HG03565 (cell line): ENCODE results near the gene MAGEF1.

Source experiments
- ATAC-seq: cut with Tn5 transposase; IDR thresholded peaks from one replicate; pipeline ENCODE4 v1.9.1; 2021; ENCODE audit warnings: mild to moderate bottlenecking, moderate library complexity; ENCODE audit not compliant: unreplicated experiment

Gene MAGEF1, protein sequence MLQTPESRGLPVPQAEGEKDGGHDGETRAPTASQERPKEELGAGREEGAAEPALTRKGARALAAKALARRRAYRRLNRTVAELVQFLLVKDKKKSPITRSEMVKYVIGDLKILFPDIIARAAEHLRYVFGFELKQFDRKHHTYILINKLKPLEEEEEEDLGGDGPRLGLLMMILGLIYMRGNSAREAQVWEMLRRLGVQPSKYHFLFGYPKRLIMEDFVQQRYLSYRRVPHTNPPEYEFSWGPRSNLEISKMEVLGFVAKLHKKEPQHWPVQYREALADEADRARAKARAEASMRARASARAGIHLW

DNA sequence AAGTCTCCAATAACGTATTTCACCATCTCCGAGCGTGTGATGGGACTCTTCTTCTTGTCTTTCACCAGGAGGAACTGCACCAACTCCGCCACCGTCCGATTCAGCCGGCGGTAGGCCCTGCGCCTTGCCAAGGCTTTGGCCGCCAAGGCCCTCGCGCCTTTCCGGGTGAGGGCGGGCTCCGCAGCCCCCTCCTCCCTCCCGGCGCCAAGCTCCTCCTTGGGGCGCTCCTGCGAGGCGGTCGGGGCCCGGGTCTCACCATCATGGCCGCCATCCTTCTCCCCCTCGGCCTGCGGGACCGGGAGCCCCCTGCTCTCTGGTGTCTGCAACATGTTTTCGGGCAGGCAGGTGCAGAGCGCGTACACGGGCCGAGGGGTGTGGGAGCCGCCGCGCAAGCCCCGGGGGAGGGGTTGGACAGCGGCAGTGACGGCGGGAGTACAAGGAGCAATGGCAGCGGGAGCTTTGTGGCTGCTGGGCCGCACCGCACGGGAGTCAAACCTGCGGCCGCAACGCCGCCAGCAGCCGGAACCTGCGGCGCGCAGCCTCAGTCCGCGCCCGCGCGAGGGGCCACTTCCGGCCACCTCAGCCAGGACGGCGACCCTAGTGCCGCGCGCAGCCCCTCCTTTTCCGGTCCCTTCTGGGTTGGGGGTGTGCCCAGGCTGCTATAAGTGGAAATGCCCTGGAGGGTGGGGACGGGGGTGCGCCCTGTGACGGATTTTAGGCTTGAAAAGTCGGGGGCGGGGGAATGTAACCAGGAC is at the start of gene MAGEF1:
TSS of gene MAGEF1 (minus strand) at position 572 of the 755 bp plus-strand sequence. CDS start at position 329, 243 bp downstream.
- peak; percentile 63 for ATAC-seq

GRCh38 chr3:184761075-184761841 is 49.4 kb upstream of the MAGEF1 start:
- ATAC-seq = no peak

DNA sequence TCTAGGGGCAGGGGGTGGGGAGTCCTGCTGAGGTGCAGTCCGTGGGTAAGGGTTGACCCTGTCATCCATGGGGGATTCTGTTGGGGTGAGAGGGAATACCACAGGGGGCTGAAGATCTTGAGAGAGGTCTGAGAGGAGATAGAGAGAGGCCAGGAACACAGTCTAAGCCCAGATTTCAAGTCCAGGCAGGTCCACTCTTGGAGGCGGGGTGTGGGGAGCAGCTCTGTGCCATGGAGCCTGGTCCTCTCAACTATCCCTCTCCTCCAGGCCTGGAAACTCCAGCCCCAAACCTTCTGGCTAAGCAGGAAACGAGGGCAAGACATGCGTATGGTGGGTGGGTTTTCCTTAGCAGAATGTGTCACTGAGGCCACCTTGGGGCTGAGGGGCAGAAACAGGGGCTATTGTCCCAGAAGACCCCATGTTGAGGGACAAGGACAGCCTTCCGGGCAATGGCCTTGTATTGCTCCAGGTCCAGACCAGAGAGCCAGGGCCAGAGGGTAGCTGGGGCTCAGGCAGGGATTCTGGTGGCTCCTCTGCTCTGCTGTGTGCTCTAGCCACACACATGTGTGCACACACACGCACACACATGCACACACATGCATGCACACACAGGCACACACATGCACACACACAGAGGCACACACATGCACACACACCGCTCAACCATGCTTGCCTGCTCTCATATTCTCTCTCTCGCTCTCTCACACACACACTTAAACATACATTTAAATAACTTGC is 48.6 kb upstream of the MAGEF1 start:
- no peak for ATAC-seq

- ATAC-seq = no peak
Observed at GRCh38 chr3:184759666-184760200, 47.9 kb upstream of the MAGEF1 start.

- ATAC-seq = no peak
Observed at GRCh38 chr3:184758056-184758455, 46.2 kb upstream of the MAGEF1 start.

- ATAC-seq = no peak
Observed at GRCh38 chr3:184757022-184757651, 45.3 kb upstream of the MAGEF1 start.

DNA sequence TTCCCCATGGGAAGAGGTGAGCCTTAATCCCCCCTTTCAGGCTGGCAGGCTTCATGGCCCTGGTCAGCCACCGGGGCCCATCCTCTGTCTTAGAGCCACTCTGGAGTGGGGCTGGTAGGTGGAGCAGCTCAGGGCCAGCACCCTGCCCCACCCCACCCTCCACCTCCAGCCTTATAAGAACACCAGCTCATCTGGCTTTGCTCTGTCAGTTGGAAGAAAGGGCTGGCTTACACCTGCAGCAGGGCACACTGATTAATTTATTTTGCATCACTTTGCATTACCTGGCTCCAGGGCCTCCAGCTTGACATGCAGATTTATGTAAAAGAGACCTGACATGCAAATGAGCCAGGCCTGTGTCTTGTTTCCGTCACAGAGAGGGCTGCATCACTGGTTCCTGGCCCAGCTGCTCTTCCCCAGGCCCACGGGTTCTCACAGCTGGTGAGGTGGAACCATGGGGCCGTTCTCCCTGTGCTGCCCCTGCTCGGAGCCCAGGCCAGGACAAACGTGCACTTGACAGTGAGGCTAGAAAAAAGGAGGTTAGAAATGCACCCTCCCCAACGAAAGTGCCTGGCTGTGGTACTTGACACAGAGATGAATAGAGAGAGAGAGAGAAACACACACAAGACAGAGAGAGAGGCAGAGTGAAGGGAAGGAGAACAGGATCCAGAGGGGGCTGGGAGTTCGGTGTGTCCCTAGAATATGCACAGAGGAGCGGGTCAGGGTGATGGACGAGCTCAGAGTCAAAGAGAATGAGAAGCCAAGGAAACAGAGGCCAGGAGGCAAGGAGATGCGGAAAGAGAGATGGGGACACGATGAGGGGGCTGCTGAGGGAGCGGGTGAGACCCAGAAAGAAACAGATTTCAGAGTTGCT is 44.5 kb upstream of the MAGEF1 start:
- no peak for ATAC-seq

GRCh38 chr3:184755315-184755731 is 43.5 kb upstream of the MAGEF1 start:
- ATAC-seq = no peak

DNA sequence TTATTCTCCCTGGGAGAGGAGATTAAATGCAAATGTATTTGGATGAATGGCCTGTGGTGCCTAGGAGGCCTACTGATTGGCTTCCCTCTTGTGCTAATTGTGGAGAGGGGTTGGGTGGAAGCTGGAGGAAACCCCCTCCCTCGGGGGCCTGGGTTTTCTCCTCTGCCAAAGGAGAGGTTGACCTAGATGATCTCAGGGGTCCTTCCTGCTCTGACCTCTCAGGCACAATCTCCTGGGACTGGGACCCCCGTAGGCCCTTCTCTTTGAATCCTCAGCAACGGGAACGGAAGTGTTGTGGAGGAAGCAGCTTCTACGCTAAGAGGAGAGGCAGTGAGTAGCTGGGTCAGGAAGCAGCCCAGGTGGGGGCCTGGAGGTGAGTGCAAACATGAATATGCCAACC is 40.5 kb upstream of the MAGEF1 start:
- ATAC-seq = no peak

DNA sequence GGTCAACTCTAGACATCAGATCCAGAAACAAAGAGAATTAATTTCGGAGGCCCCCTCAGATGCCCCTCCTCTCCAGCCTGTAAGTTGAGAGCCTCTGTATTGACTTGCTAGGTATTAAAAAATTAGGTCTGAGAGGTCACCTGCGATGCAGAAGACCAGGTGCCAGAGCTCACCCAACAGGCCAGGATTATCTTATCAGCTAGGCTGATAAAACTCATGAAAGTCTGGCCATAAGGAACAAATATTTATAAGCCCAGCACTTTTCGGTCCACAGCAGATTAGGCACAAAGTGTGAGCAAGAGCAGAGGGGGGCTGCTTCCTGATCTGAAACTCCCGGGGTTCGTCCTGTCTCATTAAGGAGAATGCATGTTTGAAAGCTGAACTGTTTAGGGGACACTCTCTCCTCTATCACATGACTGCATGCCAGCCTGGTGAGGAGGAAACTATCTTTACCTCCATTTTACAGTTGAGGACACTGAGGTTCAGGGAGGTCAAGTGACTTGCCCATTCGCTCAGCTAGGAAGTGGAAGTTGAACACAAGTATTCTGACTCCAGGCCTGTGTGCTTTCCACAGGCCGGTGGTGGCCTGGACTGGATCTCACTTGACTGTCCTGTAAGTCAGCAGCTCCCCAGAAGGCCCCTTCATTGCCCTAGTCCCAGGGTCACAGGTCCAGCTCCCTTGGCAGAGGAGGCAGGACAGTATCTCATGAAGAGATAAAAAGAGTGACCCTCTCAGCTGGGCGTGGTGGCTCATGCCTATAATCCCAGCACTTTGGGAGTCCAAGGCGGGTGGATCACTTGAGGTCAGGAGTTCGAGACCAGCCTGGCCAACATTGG is 39.6 kb upstream of the MAGEF1 start:
- ATAC-seq = no peak

DNA sequence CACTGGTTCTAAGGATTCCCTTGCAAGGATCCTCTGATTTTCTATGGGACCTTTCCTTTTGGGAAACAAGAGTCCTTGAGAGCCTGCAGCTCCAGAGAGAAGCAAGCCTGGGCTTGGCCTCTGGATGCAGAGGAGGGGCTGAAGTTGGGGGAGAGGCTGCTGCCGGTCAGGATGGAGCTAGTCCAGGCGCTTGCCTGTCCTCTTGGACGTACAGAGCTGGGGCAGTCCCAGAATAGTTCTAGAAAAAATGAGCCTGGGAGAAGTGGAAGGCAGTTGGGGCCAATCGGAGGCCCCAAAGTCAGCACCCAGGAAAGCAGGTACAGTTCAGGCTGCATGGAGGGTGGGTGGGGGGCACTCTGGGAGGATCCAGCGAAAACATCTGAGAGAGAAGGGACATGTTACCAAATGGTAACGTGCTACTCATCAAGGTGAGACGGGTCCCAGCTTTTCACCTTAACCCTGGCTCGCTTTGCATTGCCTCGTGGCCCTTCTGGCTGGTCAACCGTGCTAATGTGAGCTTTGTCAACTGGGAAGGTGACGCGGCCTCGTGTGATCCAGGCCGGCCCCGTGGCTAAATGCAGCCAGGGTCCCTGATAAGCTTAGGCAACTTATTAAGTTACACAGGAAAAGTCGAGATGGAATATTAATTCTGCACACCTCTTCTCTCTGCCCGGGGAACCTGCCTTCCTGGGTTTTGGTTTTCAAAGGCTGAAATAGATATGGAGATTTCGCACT is 38.7 kb upstream of the MAGEF1 start:
- no peak for ATAC-seq

DNA sequence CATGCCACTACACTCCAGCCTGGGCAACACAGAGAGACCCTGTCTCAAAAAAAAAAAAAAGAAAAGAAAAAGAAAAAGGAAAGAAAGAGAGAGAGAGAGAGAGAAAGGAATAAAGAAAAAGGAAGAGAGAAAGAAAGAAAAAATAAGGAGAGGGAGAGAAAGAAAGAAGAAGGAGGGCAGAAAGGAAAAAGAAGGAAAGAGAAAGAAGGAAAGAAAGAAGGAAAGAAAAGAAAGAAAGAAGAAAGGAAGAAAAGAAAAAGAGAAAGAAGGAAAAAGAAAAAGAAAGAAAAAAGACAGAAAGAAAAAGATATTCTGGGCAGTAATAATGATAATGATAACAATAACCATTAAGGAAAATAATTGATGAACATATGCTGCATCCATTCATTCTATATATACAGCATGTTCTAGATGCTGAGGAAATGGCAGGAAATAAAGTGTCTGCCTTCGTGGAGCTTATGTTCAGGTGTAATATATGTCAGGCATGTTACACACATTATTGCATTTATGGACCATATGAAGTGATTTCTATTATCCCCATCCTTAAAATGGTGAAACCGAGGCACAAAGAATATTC is 37.4 kb upstream of the MAGEF1 start:
- ATAC-seq = no peak

- no peak for ATAC-seq
Observed at GRCh38 chr3:184748219-184749135, 36.6 kb upstream of the MAGEF1 start.

DNA sequence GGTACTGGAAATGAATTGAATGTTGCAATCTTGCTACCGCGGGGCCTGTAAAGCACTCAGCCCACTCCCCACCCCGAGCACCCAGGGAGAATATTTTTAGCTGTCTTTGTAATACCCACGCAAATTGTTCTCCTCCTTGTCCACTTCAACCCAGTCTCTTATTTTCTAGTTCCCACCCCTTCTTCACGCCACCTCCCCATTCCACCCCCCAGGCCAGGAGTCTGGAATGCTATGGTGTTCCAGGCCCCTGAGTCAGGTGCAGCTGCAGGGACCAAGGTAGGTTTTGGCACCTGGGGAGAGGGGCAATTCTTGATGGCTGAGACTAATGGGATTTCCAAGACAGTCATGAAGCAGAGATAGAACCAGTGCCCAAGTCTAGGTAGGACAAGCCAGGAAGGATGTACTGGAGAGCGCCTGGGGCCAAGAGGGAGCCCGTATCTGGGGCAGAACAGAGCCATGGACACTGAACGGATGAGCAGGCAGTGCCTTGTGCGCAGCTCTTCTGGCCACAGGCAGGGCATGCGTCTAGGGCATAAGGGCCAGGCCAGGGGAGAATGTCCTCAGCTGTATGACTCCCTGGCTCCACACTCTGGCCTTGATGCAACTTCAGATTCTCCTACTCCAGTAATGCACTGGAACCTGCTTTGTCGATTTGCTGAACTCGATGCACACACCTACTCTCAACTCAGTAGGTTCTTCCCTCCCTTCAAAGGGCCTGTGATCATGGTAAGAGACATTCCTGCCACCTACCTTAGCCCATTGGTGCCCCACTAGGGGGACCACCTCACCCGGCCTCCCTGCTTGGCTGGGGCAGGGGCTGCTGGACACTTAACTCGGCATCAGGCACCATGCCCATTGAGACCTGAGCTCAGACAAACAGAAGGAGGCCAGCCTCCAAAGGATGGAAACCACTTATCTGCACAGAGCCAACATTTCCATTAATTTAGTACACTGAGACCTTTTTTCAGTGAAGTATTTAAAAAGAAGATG is 34.6 kb upstream of the MAGEF1 start:
- ATAC-seq = no peak

DNA sequence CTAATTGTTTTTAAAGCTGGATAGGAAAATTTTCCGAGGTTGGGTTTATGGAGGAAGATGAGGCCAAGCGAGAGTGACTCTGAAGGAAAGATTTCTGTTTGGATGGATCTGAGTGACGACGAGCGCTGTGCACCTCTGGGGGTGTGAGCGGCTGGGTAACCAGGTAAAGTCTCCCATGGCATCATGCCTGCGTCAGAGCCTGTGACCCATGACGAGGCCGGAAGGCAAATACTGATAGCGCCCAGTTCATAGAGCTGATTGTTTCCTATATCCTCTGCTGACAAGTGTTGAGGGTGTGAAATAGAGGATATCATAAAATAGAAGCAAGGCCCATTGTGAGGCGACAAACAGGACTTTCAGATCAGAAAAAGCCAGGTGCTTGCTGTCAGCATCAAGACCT is 33.7 kb upstream of the MAGEF1 start:
- no peak for ATAC-seq
